Measurements from ENCODE around the gene TK2.

The TK2 gene

GRCh38 chr16:66547101-66547989, 2.6 kb downstream of the TK2 start:
- no peak overlapping the region for H3K27ac ChIP-seq
- H3K4me3 ChIP-seq (ENCODE audit: low read depth, low read length): no peak overlapping the region
- no peaks in the 10 kb centered on the region for H3K36me3 ChIP-seq
- no peak for DNase-seq
- no peaks in the 10 kb centered on the region for H3K9me3 ChIP-seq (ENCODE audit: severe bottlenecking)
- no peaks in the 10 kb centered on the region for H3K27me3 ChIP-seq (ENCODE audit: insufficient read depth, low read depth, severe bottlenecking)
- TF ChIP-seq CTCF (IDR thresholded peaks at IDR 0.05; ENCODE audit: low read depth, low read length): no peak

GRCh38 chr16:66544016-66544757, 5.7 kb downstream of the TK2 start:
- Histone ChIP-seq H3K27ac (no peak overlapping the region), H3K4me3 (ENCODE audit: low read depth, low read length) (no peak overlapping the region), H3K9me3 (ENCODE audit: severe bottlenecking) (no peaks in the 10 kb centered on the region), H3K27me3 (ENCODE audit: insufficient read depth, low read depth, severe bottlenecking) (no peaks in the 10 kb centered on the region), H3K36me3 (no peaks in the 10 kb centered on the region)
- TF ChIP-seq CTCF (IDR thresholded peaks at IDR 0.05; ENCODE audit: low read depth, low read length): no peak
- no peak for DNase-seq

GRCh38 chr16:66543541-66543940, 6.4 kb downstream of the TK2 start:
- no peaks in the 10 kb centered on the region for H3K36me3 ChIP-seq
- no peak overlapping the region for H3K4me3 ChIP-seq (ENCODE audit: low read depth, low read length)
- DNase-seq: no peak
- TF ChIP-seq CTCF (IDR thresholded peaks at IDR 0.05; ENCODE audit: low read depth, low read length): no peak
- H3K27me3 ChIP-seq (ENCODE audit: insufficient read depth, low read depth, severe bottlenecking): no peaks in the 10 kb centered on the region
- H3K27ac ChIP-seq: no peak overlapping the region
- no peaks in the 10 kb centered on the region for H3K9me3 ChIP-seq (ENCODE audit: severe bottlenecking)

- no peak for TF ChIP-seq CTCF (IDR thresholded peaks at IDR 0.05; ENCODE audit: low read depth, low read length)
- H3K27me3 ChIP-seq (ENCODE audit: insufficient read depth, low read depth, severe bottlenecking): no peaks in the 10 kb centered on the region
- H3K27ac ChIP-seq: no peak overlapping the region
- H3K9me3 ChIP-seq (ENCODE audit: severe bottlenecking): no peaks in the 10 kb centered on the region
- no peaks in the 10 kb centered on the region for H3K36me3 ChIP-seq
- no peak for DNase-seq
- H3K4me3 ChIP-seq (ENCODE audit: low read depth, low read length): no peak overlapping the region
Measured at GRCh38 chr16:66542396-66542795, 7.5 kb downstream of the TK2 start.

- H3K27me3 ChIP-seq (ENCODE audit: insufficient read depth, low read depth, severe bottlenecking): no peaks in the 10 kb centered on the region
- no peak for DNase-seq
- no peaks in the 10 kb centered on the region for H3K36me3 ChIP-seq
- H3K27ac ChIP-seq: no peak overlapping the region
- no peak for TF ChIP-seq CTCF (IDR thresholded peaks at IDR 0.05; ENCODE audit: low read depth, low read length)
- H3K4me3 ChIP-seq (ENCODE audit: low read depth, low read length): no peak overlapping the region
- H3K9me3 ChIP-seq (ENCODE audit: severe bottlenecking): no peaks in the 10 kb centered on the region
Measured at GRCh38 chr16:66541388-66542355, 8.2 kb downstream of the TK2 start.

Measured in WERI-Rb-1 (cell line).